AG20443 (cell line): Measurements from ENCODE around the gene SLC25A44.

Experiments
- DNase-seq: peaks from one replicate; pipeline ENCODE4 v3.0.0; 2012; ENCODE audit warnings: low spot score, mixed read lengths

The SLC25A44 gene

GRCh38 chr1:156241311-156241811 is 47.5 kb downstream of the SLC25A44 start:
- DNase-seq: peak; percentile 79

DNA sequence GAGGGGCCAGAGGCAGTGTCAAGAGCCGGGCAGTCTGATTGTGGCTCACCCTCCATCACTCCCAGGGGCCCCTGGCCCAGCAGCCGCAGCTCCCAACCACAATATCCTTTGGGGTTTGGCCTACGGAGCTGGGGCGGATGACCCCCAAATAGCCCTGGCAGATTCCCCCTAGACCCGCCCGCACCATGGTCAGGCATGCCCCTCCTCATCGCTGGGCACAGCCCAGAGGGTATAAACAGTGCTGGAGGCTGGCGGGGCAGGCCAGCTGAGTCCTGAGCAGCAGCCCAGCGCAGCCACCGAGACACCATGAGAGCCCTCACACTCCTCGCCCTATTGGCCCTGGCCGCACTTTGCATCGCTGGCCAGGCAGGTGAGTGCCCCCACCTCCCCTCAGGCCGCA is 48.0 kb downstream of the SLC25A44 start, which contains the start of gene BGLAP:
TSS of gene BGLAP (plus strand) at position 259 of the 400 bp plus-strand sequence. CDS start at position 307, 48 bp downstream.
- no peak for DNase-seq

- DNase-seq: no peak
Observed at GRCh38 chr1:156242738-156243137, 48.8 kb downstream of the SLC25A44 start.

GRCh38 chr1:156244126-156244525 is 50.2 kb downstream of the SLC25A44 start:
- DNase-seq: no peak

DNA sequence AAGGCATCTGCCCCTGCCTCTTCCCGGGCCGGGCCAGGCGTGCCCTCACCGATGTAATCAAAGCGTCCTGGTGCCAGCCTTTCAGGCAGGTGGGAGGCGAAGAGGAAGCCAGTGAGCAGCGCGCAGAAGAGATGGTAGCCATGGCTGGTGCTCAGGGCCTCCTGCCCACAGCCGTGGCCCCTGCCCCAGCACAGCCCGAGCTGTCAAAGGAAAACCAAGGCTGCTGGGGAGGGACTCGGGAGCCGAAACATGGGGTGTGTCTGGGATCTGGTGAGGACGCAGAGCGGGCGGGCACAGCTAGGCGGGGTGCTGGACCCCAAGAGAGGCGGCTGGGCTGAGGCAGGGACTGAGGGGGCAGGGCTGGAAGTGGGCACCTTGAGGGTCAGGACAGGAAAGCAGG is 50.8 kb downstream of the SLC25A44 start:
- no peak for DNase-seq

DNA sequence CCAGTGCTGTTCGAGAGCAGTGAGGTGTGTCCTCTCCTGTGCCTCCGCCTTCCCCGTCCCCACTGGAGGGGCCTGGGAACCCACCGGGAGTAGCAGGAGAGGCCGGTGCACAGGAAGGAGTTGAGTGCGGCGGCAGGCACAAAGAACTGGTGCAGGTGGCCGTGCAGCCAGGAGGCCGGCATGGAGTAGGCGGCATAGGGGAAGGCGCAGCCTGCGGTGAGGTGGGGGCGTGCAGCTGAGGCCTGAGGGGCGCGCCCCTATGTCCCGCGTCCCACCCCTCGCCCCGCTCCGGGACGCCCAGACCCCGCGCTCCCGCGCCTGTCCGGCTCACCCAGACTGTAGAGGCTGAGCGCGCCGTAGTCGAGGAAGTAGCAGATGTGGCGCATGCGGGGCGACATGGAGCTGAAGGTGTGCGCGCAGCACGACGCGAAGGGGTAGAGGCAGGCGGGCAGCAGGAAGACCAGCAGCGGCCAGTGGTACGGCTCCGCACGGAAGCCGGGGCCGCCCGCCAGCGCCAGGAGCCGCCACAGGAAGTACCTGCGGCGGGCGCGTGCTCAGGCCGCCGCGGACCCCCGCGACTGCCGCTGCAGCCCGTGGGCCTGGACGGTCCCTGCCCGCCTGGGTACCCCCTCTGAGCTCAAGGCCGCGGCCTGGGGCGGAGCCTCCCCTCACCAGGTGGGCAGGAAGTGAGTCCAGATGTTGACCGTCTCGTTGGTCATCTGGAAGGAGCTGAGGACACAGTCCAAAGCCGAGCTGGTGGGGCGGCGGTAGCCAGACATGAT is 51.7 kb downstream of the SLC25A44 start:
- DNase-seq: peak; percentile 50

DNA sequence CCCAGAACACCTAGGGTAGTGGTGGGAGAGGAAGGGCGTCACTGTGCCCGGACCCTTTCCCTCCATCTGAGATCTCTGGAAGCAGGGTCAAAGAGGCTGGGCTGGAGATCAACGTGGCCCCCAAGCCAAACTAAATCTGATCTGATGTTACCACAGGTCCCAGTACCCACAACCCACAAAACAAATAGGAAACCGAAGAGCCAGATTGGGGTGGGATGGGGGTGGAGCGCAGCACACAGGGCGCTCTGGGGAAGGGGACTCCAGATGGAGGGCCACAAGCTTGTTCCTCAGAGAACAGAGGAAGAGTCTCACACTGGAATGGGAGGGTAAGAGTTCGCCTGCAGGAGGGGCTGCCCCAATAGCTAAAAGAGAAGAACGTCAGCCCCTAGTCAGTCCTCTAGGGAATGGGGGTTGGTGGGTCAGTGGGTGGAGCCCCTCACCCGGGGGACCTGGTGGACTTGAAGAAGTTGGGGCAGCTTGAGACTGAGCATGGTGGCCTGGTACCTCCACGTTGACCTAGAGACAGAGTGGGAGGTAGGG is 52.4 kb downstream of the SLC25A44 start:
- DNase-seq: no peak

DNA sequence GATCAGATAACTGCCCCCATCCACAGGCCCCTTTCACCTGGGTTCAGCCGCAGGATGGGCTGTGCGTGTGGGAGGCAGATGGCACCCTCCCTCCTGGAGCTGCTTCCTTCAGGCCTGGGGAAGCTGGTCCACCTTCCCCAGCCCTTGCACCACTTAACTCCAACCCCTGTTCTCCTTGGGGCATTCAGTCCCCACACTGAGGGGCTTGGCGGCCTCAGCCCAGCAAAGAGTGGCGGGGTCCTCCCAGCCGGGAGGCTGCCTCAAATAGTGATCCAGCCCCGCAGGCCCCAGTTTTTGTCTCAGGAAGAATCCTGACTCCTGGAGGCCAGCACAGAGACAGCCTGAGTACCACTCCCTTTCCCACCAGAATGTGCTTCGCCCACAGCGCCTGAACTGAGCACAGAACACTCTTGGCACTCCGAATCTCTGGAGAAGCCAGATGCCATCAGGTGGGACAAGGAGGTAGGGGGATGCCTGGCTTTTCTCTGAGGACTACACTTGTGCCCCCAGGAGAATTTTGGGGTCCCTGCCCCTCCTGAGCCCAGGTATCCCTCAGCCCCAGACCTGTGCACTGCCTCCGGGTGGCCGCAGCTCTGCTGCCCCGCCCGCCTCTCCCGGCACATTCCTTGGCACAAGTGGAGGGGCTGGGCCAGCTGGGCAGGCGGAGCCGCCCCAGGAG is 53.0 kb downstream of the SLC25A44 start:
- peak; percentile 62 for DNase-seq

GRCh38 chr1:156247460-156248322 is 53.8 kb downstream of the SLC25A44 start, which contains the start of gene PAQR6:
TSS of gene PAQR6 (minus strand) at chr1:156248056. CDS start at chr1:156246731, 1,325 bp downstream.
- peak; percentile 20 for DNase-seq

GRCh38 chr1:156248323-156248683 is 54.4 kb downstream of the SLC25A44 start:
- DNase-seq: no peak

DNA sequence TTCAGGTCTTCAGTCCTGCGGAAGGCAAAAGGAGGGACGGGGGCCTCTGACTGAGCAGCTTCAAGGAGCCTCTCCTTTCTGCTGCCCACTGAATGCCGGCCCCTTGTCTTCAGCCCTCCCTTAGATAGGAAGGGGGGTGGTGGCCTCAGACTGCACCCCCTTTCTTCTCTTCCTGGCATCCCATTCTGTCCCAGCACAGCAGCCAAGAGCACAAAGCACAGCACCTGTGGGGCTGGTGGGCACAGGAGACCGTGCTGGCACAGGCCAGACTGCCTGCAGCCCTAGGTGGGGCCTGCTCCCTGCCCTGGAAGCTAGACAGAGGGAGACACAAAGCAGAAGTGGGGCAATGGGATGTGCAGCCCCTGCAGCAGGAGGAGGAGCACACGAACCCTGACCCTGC is 55.7 kb downstream of the SLC25A44 start:
- no peak for DNase-seq

DNA sequence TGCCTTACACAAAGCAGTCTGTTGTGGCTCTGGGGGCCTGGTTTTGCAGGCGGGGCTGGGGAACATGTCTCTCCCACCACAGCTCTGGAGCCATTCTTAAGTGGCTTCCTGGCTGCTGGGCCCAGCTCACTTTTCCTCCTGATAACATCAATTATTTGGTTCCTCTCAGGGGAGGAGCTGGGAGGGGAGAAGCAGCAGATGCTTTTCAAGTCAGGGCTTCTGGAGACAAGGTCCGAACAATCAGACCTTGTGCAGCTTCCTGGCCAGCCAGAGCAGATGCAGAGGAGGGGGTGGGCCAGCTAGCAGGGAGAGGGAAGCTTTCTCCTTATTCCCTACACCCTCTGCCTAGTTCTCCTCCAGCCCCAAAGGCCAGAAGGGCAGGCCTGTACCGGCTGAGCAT is 57.6 kb downstream of the SLC25A44 start:
- no peak for DNase-seq

DNA sequence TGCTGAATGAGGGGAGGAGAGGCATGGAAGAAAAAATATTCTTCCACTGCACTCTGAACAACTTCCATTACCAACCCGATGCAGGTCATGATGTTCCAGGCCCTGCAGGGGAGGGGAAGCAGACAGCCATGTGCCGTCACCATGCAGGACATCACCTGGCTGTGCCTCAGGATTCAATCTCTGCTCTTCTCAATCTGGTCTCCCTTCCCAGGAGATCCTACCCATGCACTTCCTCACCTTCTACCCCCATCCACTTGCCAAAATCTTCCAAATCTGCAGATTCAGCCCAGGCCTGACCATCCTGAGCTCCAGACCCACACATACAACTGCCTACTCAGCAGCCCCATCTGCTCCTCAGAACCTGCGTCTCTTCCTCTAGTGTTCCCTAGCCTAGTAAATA is 59.7 kb downstream of the SLC25A44 start:
- DNase-seq: no peak

- no peak for DNase-seq
Observed at GRCh38 chr1:156257711-156258110, 63.8 kb downstream of the SLC25A44 start.

- DNase-seq: no peak
Observed at GRCh38 chr1:156258859-156259258, 65.0 kb downstream of the SLC25A44 start.

DNA sequence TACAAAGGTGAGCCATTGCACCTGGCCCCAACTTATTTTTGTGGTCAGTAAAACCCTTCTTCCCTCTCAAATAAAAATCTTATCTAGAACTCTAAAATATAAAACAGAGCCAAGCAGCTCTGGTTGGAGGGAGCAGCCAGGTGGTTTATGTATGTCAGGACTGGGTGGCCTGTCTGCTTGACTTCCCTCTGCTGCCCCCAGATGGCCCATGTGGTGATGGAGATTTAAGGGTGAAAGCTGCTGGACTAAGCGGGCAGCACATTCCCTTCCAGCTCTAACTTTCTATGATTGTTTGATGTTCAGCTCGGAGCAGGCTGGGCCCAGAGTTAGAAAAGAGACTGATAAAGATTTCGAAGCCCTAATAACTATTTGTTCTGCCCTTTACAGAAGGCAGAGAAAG is 65.9 kb downstream of the SLC25A44 start:
- DNase-seq: no peak

GRCh38 chr1:156260896-156261295 is 67.0 kb downstream of the SLC25A44 start:
- no peak for DNase-seq
